Measurements from ENCODE around the gene STK26.
"Not testable (repeated sequence)": the region's sequence is repeated elsewhere in the genome, so short reads cannot be mapped to it uniquely, and the experiment has no call there.

STK26 gene

GRCh38 chrX:132093239-132093860 lies 70.2 kb downstream of the STK26 start:
- no peak for DNase-seq

- no peak for DNase-seq
Measured at GRCh38 chrX:132094164-132094563, 71.1 kb downstream of the STK26 start.

GRCh38 chrX:132098704-132099103 lies 75.6 kb downstream of the STK26 start:
- DNase-seq, result not testable (repeated sequence)

- no peak for DNase-seq
Measured at GRCh38 chrX:132101206-132101605, 78.1 kb downstream of the STK26 start.

- DNase-seq, result no peak
Measured at GRCh38 chrX:132101799-132102198, 78.7 kb downstream of the STK26 start.

GRCh38 chrX:132107291-132107690 lies 84.2 kb downstream of the STK26 start:
- no peak for DNase-seq

- no peak for DNase-seq
Measured at GRCh38 chrX:132114607-132115006, 91.5 kb downstream of the STK26 start.

- no peak for DNase-seq
Measured at GRCh38 chrX:132115792-132116191, 92.7 kb downstream of the STK26 start.

GRCh38 chrX:132118358-132118757 lies 95.3 kb downstream of the STK26 start:
- DNase-seq, result no peak

- DNase-seq, result no peak
Measured at GRCh38 chrX:132119283-132119682, 96.2 kb downstream of the STK26 start.

- no peak for DNase-seq
Measured at GRCh38 chrX:132119821-132120515, 96.9 kb downstream of the STK26 start.

- DNase-seq, result no peak
Measured at GRCh38 chrX:132120913-132121312, 97.8 kb downstream of the STK26 start.

All from right kidney (tissue), 1 donor.